A673 (cell line): ENCODE results near the gene MYLK3.
"Not testable (repeated sequence)": the region's sequence is repeated elsewhere in the genome, so short reads cannot be mapped to it uniquely, and the experiment has no call there.

Source experiments
- CTCF ChIP-seq: fragments of 300-800, 200-600 bp; sonication (generic); conservative IDR thresholded peaks from 2 replicates; pipeline ENCODE4 v1.5.1; 2017; ENCODE audit warnings: low read depth, mild to moderate bottlenecking, antibody characterized with exemption, low read length, moderate library complexity, mixed read lengths
- EZH2 ChIP-seq: fragments of 200-600 bp; sonication (generic); IDR thresholded peaks from 2 replicates; pipeline ENCODE4 v1.6.1; 2017; ENCODE audit warnings: borderline replicate concordance, low read depth, mild to moderate bottlenecking, mixed read lengths, antibody characterized with exemption, low read length; ENCODE audit not compliant: poor library complexity, severe bottlenecking

GRCh38 chr16:46677943-46678342 lies 70.2 kb downstream of the MYLK3 start:
- TF ChIP-seq CTCF, EZH2: not testable (repeated sequence)
